ENCODE results near the gene RIOK3. TPM values are rescaled to one million over a fixed set of nuclear protein-coding genes. Genes with fewer than 3 reads are reported as not detected.

The RIOK3 gene
- total RNA-seq, 1 experiment from 2014 or later, result 19.4 TPM

- Mint-ChIP-seq H3K4me3 (no peak overlapping the region), H3K27ac (no peak overlapping the region), H3K4me1 (no peaks in the 10 kb centered on the region), H3K27me3 (ENCODE audit: low read depth) (no peaks in the 10 kb centered on the region), H3K36me3 (peaks cover 20% of the 10 kb centered on the region), H3K9me3 (no peaks in the 10 kb centered on the region)
- no peak for TF ChIP-seq IRF1 (CRISPR knock-in tag; IDR thresholded peaks at IDR 0.05)
- TF ChIP-seq TP53 (CRISPR knock-in tag; IDR thresholded peaks at IDR 0.05), result no peak
- TF ChIP-seq ESRRA (CRISPR knock-in tag; IDR thresholded peaks at IDR 0.05; ENCODE audit: borderline replicate concordance), result no peak
- TF ChIP-seq ZNF138 (CRISPR knock-in tag; conservative IDR thresholded peaks at IDR 0.05), result no peak
- TF ChIP-seq FOXP1 (CRISPR knock-in tag; IDR thresholded peaks at IDR 0.05; ENCODE audit: borderline replicate concordance), result no peak
- TF ChIP-seq ZNF121 (CRISPR knock-in tag; IDR thresholded peaks at IDR 0.05), result no peak
- no peak for DNase-seq (ENCODE audit: low spot score)
- ChIA-PET CTCF (no interaction called here), POLR2A (no interaction called here)
- ATAC-seq, result no peak
Observed at GRCh38 chr18:23460285-23461273, 7.5 kb downstream of the RIOK3 start.

- CTCF ChIA-PET, result no interaction called here
- Mint-ChIP-seq H3K27me3 (ENCODE audit: low read depth) (no peaks in the 10 kb centered on the region), H3K4me3 (no peak overlapping the region), H3K27ac (no peak overlapping the region), H3K4me1 (no peaks in the 10 kb centered on the region), H3K36me3 (peaks cover 30% of the 10 kb centered on the region), H3K9me3 (no peaks in the 10 kb centered on the region)
- POLR2A ChIA-PET, result interaction anchor here (0.6 kb wide), 1 partner anchor 70 kb away, joined by 8 read pairs; no protein-coding TSS in a partner anchor
- ATAC-seq, result no peak
- TF ChIP-seq HMGXB4 (CRISPR knock-in tag; IDR thresholded peaks at IDR 0.05), result no peak
- no peak for TF ChIP-seq ZNF138 (CRISPR knock-in tag; conservative IDR thresholded peaks at IDR 0.05)
- TF ChIP-seq E2F4 (CRISPR knock-in tag; IDR thresholded peaks at IDR 0.05; ENCODE audit: borderline replicate concordance, low read depth), result no peak
- TF ChIP-seq NFATC4 (CRISPR knock-in tag; IDR thresholded peaks at IDR 0.05), result no peak
- no peak for TF ChIP-seq E2F5 (CRISPR knock-in tag; IDR thresholded peaks at IDR 0.05)
- TF ChIP-seq MXD4 (CRISPR knock-in tag; IDR thresholded peaks at IDR 0.05; ENCODE audit: borderline replicate concordance), result no peak
- no peak for TF ChIP-seq IRF2 (CRISPR knock-in tag; IDR thresholded peaks at IDR 0.05; ENCODE audit: borderline replicate concordance, low read depth)
- no peak for TF ChIP-seq AR (CRISPR knock-in tag; IDR thresholded peaks at IDR 0.05)
- no peak for TF ChIP-seq GTF2I (CRISPR knock-in tag; conservative IDR thresholded peaks at IDR 0.05)
- TF ChIP-seq CDX4 (CRISPR knock-in tag; IDR thresholded peaks at IDR 0.05; ENCODE audit: borderline replicate concordance), result no peak
- no peak for TF ChIP-seq E2F1 (CRISPR knock-in tag; IDR thresholded peaks at IDR 0.05)
- TF ChIP-seq ZNF317 (CRISPR knock-in tag; IDR thresholded peaks at IDR 0.05; ENCODE audit: borderline replicate concordance, low read depth), result no peak
- TF ChIP-seq ZNF219 (CRISPR knock-in tag; IDR thresholded peaks at IDR 0.05; ENCODE audit: borderline replicate concordance), result no peak
- no peak for TF ChIP-seq ZNF423 (CRISPR knock-in tag; IDR thresholded peaks at IDR 0.05)
- no peak for TF ChIP-seq SOX15 (CRISPR knock-in tag; IDR thresholded peaks at IDR 0.05)
- TF ChIP-seq GABPB1 (CRISPR knock-in tag; IDR thresholded peaks at IDR 0.05), result no peak
- no peak for TF ChIP-seq CBFB (CRISPR knock-in tag; IDR thresholded peaks at IDR 0.05; ENCODE audit: low read depth)
- no peak for DNase-seq (ENCODE audit: low spot score)
Observed at GRCh38 chr18:23462876-23463275, 9.8 kb downstream of the RIOK3 start.
